HG02610 (cell line): ENCODE measurements around the gene PLCL1.
A peak's percentile ranks its signal among the peaks of the same experiment; 100 is the strongest.
"Not testable (repeated sequence)": the region's sequence is repeated elsewhere in the genome, so short reads cannot be mapped to it uniquely, and the experiment has no call there.

Experiments
- ATAC-seq: cut with Tn5 transposase; IDR thresholded peaks from one replicate; pipeline ENCODE4 v1.9.1; 2021; ENCODE audit warnings: mild to moderate bottlenecking, moderate library complexity; ENCODE audit not compliant: unreplicated experiment

The PLCL1 gene

DNA sequence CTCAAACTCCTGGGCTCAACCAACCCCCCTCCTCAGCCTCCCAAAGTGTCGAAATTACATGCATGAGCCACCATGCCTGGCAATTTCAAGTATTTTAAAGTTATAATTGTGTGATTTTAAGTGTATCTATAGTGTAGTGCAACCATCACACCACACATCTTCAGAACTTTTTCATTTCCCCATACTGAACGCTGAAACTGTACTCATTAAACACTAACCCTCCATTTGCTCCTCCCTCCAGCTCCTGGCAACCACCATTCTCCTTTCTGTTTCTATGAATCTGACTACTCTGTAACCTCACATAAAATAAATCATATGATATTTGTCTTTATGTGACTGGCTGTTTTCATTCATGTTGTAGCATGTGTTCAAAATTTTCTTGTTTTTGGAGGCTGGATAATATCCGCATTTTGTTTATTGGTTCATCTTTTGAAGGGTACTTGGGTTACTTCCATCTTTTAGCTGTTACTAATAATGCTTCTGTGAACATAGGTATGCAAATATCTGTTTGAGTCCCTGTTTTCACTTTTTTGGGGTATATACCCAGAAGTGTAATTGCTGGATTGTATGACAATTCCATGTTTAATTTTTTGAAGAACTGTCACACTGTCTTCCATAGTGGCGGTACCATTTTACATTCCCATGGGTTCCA is 188.2 kb downstream of the PLCL1 start:
- ATAC-seq = peak; percentile 83

DNA sequence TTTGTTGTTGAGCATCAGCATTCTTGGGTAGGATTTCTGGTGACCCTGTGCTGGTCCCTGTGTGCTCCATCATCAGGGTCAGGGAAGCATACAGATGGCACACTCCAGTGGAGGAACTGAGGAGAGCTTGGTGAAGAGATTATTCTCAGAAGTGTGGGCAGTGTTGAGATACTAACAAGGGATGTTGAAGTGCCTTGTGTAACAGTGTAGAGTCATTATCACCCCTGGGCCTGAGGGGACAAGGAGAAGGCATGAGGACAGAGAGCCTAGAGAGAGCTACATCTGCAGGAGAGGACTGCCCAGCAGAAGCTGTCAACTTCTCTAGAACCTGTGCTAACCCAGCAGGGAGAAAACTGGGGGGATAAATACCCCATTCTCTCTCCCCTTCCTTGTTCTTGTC is 189.0 kb downstream of the PLCL1 start:
- peak; percentile 37 for ATAC-seq

DNA sequence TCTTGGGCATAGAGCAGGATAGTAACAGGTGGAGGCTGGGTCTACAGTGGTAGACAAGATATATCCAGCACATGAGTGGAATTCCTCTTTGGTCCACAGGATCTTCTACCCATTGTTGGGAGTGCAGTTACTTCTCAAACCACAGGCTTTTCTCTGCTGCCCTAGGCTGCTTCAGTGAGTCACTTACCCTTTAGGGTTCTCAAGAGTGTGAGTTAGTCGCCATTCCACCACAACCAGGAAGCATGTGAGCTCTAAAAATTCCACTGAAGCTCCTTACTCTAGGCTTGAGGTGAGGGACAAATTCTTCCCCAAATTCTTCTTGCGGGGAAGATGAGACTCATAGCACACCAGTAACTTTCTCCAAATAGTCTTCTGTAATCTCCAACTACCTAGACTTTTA is 189.4 kb downstream of the PLCL1 start:
- peak; percentile 25 for ATAC-seq

DNA sequence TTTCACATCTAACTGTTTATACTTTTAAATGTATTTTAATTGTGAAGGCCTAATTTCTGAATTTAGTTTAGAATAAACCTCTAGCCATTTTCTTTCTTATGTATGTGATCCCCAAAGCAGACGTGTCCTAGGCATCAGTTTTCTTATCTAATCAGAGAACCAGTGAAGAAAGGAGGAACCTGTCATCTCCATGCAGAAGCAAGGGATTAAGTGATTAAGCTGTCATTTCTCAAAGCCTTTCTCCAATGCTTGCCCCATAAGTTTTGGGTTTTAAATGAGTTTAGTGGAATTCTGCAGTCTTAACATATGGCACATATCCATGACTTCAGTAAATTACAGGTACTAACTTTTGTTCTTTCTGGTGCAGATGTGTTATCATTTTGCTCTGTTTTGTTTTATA is 190.4 kb downstream of the PLCL1 start:
- ATAC-seq = no peak

DNA sequence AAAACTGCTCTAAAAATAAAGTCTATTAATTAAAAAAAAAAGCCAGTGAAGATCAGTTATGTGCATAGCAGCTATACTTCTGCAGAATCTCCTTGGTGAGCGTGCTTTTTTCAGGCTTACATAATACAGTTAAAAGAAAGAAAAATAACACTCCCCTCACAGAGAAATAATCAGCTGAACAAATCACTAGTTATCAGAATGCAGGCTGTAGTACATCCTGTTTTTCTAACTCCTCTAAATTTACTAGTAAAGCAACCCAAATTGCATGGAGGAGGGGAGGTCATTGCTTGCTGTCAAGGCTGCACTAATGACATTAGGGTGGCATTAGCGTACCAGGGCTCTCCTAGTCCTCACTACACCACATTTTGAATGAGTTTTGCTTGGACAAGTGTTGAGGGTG is 192.2 kb downstream of the PLCL1 start:
- no peak for ATAC-seq

DNA sequence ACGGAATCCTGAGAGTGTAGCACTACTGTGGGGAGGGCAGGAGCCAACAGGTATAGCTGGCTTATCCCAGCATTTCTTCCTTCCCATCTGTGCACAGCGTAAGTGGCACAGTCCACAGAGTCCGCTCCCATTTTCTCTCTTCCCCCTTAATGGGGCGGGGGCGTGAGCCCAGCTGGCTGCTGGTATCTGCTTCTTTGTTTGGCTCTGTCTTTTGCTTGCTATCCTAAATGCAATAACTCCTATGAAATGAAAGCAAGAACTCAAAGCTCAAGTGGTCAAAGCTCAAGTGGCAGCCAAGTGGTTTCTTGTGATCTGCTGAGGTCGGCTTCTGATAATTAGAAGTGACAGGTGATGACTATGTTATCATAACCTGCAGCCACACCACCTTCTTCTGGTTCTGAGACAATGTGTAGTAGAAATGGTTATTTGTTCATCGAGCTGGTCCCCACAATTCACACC is 192.7 kb downstream of the PLCL1 start:
- ATAC-seq = no peak

DNA sequence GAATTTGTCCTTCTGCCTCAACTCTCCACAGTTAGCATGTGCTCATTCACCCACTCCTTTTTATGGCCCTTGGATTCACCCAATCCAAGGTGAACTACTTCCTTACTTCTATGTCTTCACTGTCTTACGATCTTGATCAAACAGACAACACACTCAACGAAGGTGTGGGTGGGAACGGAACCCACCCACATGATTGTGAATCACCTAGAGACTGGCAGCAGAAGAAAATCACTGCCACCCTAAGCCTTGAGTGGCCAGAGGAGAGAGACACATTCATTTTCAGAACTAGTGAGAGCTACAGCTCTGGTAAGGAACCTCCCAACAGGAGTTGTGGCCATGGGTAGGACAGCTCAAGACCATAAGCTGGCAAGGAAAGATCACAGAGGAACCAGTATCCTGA is 194.3 kb downstream of the PLCL1 start:
- ATAC-seq = no peak

DNA sequence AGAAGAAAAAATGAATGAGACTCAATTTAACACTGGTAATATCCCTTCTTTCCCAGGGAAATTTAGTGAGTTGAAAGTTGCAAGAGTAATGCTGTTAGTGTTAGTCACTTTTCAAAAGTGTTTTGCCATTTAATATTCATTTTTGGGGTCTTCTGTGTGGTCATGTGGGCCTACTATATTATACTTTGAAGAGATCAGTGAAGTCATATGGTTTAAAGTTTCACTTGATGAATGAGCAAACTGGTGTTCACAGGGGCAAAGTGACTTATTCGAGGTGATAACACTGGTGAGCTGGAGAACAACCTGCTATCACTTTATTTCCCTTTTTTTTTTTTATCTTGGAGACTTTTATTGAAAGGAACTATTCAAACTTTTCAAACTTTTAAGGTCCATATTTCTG is 196.0 kb downstream of the PLCL1 start:
- ATAC-seq = no peak

DNA sequence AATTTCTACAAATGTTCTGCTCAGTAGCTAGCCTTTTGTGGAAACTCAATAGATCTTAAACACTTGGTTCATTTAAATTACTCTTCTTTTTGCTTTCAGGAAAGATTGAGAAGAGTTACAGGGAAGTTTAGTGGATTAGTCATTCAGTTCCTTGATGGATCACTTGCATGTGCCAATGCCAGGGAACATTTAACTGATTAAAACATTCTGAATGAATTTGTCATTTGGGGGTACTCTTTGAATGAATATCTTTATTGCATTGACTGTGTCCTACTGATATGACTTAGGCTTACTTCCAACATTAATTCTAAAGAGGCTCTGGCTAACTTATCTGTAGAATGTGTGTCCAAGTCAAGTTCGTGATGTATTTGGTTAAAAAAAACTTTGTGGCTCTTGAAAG is 199.8 kb downstream of the PLCL1 start:
- peak; percentile 21 for ATAC-seq

DNA sequence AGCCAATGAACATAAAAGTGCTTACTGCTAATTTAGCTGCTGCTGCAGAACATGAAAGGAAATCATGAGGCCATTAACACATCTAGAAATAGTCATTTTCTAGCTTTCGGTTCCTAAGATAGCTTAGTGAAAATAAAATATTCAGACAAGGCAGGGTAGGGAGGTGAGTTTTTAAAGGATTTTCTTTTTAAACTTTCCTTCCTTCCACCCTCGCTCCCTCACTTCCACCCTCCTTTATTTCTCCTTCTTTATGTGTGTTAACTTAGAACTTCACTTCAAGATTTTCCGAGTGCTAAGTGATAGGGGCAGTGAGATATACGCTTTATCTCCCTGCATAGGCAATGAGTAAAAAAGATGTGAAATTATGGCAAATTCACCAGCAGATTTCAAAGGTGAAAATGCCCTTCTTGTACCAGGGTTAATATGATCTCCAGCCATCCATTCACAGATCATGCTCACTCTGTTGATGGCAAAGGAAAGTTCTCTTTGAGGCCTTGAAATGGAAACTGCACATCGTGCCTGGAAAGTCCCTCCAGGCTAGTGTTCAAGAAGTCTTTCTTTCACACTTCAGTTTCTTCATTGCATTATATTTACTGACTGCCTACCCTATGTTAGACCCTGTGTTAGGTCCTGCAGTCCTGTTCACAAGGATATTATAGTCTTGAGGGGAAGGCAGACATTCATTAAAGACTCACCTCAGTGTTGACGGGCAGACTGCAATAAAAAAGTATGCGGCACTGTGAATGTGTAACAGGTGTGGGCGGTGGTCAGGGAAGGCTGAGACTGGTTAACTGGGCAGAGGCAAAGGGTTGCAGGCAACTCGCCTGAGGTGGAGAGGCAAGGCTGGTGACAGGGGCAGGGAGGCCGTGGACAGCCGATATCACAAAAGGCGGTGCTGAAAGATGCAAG is 200.8 kb downstream of the PLCL1 start:
- peak; percentile 82 for ATAC-seq

DNA sequence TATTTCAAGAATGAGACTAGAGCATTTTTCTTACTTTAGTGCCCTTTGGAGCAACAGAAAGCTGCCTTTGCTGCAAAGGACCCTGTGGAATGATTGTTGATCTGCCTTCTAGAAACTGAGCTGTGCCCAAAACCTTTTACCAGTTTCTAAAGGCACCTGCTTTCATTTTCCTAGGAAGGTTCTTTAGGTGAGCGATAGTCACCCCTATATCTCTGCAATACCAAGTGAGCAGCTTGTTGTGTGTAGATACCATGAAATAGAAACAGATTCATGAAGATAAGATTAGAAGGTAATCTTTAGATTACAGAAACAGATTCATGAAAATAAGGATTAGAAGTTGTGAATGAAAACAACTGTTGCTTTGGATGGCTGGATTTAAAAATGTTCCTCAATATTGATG is 202.3 kb downstream of the PLCL1 start:
- ATAC-seq = no peak

DNA sequence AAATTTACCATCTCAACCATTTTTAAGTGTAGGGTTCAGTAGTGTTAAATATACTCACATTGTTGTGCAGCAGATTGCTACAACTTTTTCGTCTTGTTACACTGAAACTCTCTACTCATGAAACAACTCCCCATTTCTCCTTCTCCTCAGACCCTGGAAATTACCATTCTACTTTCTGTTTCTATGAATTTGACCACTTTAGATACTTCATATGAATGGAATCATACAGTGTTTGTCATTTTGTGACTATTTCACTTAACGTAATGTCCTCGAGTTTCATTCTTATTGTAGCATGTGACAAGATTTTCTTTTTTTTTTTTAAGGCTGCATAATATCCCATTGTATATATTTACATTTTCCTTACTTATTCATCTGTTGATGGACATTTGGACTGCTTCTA is 203.8 kb downstream of the PLCL1 start:
- ATAC-seq = peak; percentile 39

DNA sequence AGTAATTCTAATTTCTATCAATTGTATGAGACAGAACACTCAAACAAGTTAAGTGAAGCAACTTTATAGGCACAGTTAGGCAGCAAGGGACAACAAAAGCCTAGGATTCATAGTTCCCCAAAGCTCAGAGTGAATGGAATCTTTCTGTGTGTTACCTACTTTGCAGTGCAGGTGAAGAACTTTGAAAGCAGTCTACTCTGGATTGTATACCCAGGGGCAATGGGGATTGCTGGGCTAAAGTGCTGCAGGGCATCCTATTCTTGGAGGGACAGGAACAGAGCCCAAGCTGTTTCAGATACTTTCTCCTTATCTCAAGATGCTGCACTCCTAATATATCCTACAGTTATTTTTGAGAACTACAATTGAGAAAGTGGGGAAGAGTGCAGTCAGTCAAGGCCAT is 207.6 kb downstream of the PLCL1 start:
- no peak for ATAC-seq

DNA sequence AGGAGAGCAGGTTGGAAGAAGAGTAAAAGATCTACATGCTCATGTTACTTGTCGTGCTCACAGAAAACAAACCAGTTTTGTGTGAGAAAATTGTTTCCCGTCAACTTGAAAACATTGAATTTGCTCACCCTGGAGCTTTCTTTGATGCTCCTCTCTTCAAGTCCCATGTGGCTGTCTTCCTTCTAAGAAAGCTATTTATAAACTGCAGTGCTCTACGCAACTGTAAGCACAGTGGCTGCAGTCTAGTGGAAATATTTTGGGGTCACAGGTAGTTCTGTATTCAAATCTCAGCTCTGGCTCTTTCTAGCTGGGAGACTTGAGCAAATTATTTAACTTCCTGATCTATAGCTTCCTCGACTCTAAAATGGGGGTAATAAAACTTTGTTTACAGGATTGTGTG is 211.8 kb downstream of the PLCL1 start:
- peak; percentile 62 for ATAC-seq

DNA sequence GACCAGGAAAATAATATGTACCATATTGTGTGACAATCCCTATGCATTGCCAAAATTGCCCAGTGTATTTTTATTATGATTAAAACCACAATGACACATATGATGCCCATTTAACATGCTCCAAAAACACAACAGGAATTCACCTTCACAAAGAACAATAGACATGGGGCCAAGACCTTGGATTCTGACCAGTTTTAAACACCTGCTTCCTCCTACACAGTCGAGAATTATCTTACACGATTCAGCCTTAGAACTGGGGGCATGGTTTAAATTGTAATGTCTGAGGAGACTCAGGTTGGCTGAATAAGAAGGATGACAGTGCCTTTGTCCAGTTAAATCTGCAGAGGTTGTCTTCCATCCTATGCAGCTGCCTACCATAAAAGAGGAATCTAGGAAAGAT is 212.7 kb downstream of the PLCL1 start:
- peak; percentile 41 for ATAC-seq

DNA sequence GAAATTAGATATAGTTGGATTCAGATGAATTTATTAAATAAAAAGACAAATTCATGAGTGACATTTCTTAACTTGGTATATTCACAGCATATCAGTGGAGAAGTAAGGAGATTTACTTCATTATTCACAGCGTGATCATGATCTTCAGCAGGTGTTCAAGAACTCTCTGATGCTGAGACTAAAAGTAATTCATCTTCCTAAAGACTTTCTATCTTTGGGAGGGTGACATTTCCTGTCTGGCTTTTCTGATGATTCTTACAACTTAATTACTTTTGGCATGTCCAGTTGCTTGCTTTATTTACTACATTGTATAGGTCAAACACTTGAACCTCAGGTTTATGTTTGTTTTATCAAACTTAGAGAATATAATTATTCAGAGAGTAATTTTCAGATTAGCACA is 224.6 kb downstream of the PLCL1 start:
- ATAC-seq = no peak

DNA sequence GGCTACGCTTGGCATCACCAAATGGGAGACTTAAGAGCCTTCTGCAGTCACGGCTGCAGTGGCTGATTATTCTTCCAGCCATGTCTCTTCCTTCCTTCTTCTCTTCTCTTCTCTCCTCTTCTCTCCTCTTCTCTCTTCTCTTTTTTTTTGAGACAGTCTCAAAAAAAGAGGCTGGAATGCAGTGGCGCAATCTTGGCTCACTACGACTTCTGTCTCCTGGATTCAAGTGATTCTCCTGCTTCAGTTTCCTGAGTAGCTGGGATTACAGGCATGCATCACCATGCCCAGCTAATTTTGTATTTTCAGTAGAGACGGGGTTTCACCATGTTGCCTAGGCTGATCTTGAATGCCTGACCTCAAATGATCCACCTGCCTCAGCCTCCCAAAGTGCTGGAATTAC is 225.2 kb downstream of the PLCL1 start:
- ATAC-seq = not testable (repeated sequence)

DNA sequence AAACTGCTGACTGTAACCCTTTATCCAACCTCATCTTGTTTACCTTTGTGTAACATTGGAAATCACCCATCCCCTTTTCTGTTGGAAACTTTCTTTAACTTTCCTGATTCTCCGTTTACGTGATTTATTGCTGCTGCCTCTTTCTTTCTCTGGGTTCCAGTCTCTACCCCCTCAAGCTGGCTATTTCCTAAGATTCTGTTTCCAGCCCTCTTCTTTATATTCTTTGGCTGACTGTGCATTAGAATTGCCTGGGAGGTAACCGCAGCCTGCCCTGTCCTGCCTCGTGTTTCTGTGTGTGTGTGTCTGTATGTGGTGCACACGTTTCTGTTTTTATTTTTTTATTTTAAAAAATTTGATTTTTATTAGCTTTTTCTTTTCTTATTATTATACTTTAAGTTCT is 229.2 kb downstream of the PLCL1 start:
- ATAC-seq = no peak

DNA sequence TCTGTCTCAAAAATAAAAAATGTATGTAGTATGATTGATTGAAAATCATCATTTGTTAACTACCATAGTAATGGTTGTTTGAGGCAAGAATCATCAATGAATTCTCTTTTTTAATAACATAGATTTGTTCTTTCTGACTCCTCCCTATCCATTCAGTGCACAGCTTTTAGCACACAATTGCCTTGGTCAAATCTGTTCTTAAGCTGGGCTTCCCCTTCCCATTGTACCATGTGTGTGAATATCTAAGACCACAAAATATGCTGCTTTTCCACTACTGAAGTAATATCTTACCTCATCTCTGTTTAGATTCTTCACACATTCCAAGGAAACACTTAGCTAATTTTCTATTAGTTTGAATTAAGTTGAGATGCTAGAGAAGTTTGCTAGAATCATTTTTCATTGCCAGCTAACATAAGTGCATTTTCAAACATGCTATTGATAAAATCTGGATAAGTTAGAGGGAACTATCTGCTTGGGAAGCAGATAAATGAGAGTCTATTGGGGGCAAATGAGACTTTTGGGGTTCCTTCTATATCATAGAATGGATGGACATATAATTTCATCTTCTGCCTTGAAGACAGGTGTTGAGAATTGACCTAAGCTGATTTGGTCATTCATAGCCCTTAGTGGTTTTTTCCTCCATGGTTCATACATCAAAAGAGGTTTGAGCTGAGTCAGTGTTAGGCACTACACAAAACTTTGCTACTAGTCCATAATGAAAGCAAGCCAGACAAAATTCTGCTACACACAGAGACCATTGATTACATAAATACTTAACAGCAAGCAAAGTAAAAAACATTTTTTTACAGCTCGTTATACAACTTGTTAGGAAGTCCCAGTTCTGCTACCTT is 231.9 kb downstream of the PLCL1 start:
- ATAC-seq = peak; percentile 98

DNA sequence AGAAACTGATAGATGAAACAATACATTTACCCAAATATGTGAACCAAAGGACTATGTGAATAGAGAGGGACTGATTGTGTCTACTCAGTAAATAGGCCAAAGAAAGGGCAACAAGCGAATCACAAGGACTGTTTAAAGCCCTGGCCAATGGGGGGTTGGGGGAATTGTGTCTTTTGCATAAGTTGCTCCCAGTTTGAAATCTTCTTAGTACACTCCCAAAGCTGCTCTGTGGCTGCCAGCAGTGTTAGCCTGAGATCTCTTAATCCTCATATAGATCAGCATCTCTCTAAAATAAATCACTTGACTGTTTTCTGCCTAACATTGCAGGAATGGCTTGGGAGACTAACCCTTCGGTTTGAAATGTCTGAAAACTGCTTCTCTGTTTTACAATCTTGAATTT is 236.4 kb downstream of the PLCL1 start:
- no peak for ATAC-seq

DNA sequence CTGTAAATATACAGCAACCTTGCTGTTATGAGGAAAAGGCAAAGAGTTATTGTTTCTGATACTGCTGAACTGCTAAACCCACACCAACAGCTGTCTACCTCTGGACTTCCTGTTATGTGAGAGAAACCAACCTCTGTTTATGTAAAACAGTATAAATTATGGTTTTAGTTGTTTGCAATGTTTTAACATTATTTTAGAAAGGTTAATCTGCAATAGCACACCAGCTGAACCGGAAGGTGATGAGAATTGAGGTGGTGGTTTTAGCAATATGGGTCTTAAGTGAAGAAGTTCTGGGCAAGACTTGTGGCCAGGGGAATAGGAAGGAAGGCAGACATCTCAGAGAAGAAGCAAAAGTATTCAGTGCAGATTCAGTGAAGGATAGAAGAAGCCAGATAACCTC is 237.8 kb downstream of the PLCL1 start:
- ATAC-seq = peak; percentile 76
